ENCODE results near the gene PLXNA2.

- TF ChIP-seq FOXK1 (CRISPR knock-in tag; IDR thresholded peaks at IDR 0.05; ENCODE audit: borderline replicate concordance, low read depth) (no peak), HIC2 (CRISPR knock-in tag; IDR thresholded peaks at IDR 0.05; ENCODE audit: low read depth) (no peak), TP53 (CRISPR knock-in tag; conservative IDR thresholded peaks at IDR 0.05) (no peak), STAT5B (CRISPR knock-in tag; IDR thresholded peaks at IDR 0.05) (no peak), ZZZ3 (CRISPR knock-in tag; IDR thresholded peaks at IDR 0.05; ENCODE audit: borderline replicate concordance) (no peak), TGIF2 (CRISPR knock-in tag; IDR thresholded peaks at IDR 0.05) (no peak), CREB1 (IDR thresholded peaks at IDR 0.05) (no peak), CREB1 (CRISPR knock-in tag; IDR thresholded peaks at IDR 0.05) (no peak), NFE2 (CRISPR knock-in tag; IDR thresholded peaks at IDR 0.05) (no peak)
Observed at GRCh38 chr1:208163539-208163938, 80.6 kb downstream of the PLXNA2 start.

Measured in HepG2 (cell line).